Fibroblast of skin of left quadriceps (primary cell): Measurements from ENCODE around the gene SSH2.
A peak's percentile ranks its signal among the peaks of the same experiment; 100 is the strongest.
"Not testable (repeated sequence)": the region's sequence is repeated elsewhere in the genome, so short reads cannot be mapped to it uniquely, and the experiment has no call there.

ENCODE experiments used
- DNase-seq, 2 experiments: peaks; one replicate each; pipeline ENCODE4 v3.0.0-alpha.2; 2013; ENCODE audit warnings: low read depth in 2 of 2

The SSH2 gene, protein sequence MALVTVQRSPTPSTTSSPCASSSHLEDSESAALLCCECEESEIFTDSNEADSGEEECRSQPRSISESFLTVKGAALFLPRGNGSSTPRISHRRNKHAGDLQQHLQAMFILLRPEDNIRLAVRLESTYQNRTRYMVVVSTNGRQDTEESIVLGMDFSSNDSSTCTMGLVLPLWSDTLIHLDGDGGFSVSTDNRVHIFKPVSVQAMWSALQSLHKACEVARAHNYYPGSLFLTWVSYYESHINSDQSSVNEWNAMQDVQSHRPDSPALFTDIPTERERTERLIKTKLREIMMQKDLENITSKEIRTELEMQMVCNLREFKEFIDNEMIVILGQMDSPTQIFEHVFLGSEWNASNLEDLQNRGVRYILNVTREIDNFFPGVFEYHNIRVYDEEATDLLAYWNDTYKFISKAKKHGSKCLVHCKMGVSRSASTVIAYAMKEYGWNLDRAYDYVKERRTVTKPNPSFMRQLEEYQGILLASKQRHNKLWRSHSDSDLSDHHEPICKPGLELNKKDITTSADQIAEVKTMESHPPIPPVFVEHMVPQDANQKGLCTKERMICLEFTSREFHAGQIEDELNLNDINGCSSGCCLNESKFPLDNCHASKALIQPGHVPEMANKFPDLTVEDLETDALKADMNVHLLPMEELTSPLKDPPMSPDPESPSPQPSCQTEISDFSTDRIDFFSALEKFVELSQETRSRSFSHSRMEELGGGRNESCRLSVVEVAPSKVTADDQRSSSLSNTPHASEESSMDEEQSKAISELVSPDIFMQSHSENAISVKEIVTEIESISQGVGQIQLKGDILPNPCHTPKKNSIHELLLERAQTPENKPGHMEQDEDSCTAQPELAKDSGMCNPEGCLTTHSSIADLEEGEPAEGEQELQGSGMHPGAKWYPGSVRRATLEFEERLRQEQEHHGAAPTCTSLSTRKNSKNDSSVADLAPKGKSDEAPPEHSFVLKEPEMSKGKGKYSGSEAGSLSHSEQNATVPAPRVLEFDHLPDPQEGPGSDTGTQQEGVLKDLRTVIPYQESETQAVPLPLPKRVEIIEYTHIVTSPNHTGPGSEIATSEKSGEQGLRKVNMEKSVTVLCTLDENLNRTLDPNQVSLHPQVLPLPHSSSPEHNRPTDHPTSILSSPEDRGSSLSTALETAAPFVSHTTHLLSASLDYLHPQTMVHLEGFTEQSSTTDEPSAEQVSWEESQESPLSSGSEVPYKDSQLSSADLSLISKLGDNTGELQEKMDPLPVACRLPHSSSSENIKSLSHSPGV (N-terminal part only)

DNA sequence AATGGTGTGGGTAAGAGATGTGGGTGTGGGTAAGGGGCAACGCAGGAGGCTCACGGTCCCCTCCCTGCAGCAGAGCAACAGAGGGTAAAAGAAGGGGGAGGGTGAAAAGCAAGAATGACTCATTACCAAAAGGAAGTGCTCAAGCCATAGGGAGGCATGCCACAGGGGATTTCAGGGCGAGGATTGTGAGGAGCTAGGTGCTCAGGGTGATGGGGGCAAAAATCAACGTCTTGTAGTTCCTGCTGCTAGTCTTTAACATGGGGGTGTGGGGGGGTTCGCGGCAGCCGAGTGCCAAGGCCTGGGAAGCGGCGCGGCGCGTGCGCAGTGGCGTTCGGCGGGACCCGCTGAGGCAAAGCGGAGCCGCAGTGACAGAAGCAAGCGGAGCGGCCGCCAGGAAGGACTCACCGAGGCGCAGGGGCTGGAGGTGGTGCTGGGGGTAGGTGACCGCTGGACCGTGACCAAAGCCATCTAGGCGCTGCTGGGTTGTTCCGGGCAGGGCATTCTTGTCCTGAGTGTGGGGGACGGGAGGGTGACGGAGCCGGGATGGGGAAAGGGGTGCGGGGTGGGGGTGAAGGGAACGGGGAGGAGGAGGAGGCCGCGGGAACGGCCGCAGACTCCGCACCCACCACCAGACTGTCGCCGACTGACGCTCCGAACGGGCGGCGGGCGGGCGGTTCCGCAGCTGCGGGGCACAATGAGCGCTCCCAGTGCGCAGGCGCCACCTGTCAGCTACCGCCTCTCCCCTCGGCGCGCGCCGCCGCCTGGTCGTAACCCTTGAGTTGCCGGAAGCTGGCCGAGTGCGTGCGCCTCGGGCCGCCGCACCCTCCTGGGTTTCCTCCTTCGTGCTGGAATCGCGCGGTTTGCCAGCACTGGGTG is at the start of gene SSH2:
Gene SSH2 (minus strand): TSS at position 696 of the 876 bp plus-strand sequence. CDS start 228 bp downstream, at position 468.
- DNase-seq, result peak; percentile 51 to 65

DNA sequence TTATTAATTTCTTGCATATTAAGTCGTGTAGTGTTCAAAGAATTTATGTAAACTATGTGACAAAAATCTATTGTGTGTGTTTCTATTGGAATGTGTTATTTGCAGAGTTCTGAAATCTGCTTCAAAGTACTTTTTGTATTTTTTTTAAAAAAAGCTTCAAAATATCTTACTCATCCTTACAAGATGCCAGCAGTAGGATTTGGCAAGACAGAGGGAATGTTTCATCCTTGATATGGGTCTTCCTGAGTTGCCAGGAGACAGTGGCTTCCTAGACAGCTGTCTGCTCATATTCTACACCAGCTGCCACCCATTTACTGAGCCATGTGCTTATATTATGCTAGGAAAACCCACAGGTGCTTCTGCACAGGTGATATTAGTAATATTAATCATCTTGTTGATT is 47.8 kb upstream of the SSH2 start:
- DNase-seq, result peak in 1 of 2 experiments; percentile 1

DNA sequence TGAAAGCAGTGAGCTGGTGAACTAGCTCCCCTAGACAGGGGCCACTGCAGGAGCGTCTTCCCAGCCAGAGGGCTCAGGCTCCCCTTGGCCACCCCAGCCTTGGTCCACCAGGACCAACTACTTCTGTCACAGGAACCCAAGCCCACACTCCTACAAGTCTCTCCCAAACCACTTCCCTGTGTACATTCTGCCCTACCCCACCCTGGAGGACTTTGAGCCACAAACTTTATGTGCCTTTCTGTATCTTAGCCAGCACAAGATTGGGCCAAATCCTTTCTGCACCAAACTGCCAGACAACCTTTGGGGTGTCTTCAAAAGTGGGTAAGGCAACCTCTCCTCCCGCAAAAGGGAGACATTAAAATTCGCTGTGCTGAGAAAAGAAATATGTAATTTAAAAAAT is 43.0 kb upstream of the SSH2 start:
- DNase-seq, result no peak

DNA sequence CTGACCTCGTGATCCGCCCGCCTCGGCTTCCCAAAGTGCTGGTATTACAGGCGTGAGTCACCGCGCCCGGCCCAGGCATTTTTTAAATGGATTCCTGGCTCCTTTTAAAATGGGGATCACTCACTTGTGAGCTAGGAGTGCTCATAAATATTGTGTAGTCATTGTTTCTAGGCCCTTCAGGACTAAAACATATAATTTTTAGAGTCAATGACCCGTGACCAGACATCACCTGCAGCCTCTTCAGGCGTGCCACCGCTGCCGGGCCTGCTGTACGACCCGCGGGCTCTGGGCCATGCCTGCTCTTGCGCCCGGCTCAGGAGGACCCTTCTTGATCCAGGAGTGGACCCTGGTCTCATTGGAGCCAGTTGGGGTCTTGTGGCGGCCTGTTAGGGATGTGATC is 42.2 kb upstream of the SSH2 start:
- no peak for DNase-seq

DNA sequence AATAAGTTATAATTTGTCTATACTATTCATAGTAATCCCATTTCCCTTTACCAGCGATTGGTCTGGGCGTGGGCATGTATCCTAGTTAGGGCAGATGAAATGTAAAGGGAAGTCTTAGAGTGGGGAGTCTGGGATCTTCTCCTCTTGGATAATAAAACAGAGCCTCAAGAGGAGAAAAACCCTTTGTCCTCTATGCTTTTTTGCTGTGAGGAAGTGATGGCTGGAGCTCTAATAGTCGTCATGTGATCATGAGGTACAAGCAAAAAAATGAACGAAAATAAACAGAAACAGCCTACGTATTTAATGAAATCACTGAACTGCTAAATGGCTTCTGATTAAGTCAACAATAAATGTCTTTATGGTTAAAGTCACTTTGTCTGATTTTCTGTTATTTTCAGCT is 38.2 kb upstream of the SSH2 start:
- DNase-seq, result no peak

DNA sequence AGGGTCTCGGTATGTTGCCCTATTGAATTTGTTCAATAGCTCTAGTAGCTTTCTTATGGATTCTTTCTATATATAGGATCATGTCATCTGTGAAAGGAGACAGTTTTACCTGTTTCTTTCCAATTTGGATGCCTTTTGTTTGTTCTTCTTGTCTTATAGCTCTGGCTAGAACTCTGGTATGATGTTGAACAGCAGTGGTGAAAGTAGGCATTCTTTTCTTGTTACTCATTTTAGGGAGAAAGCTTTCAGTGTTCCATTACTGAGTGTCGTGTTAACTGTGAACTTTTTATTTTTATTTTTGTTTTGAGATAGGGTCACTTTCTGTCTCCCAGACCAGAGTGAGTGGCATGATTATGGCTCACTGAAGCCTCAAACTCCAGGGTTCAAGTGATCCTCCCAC is 32.6 kb upstream of the SSH2 start:
- no peak for DNase-seq

DNA sequence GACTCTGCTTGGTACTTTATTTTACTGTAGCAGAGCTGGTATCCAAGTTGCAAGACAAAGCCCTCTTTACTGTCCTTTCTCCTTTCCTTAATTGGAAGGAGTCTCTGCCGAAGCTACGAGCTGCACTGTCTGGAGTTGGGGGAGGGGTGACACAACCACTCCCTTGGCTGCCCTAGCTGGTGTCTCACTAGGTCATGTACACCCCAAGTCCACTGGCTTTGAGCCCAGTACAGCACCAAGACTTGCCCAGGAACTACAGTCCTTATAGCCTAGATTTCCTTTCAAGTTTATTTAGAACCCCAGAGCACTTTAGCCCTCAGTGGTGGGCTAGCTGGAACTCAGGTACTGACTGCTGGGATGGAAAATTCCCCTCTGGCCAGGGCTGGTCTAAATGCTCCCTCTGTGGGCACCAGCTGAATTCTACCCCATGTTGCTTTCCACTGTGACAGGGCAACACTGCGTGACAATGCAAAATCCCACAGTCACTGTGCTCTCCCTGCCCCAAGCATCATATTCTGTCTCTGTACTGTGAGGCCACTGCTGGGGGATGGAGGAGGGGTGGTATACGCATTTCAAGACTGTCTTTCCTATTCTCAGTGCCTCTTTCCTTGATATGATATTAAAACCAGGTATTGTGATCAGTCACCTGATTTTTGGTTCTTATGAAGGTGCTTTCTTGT is 29.8 kb upstream of the SSH2 start:
- DNase-seq, result no peak

DNA sequence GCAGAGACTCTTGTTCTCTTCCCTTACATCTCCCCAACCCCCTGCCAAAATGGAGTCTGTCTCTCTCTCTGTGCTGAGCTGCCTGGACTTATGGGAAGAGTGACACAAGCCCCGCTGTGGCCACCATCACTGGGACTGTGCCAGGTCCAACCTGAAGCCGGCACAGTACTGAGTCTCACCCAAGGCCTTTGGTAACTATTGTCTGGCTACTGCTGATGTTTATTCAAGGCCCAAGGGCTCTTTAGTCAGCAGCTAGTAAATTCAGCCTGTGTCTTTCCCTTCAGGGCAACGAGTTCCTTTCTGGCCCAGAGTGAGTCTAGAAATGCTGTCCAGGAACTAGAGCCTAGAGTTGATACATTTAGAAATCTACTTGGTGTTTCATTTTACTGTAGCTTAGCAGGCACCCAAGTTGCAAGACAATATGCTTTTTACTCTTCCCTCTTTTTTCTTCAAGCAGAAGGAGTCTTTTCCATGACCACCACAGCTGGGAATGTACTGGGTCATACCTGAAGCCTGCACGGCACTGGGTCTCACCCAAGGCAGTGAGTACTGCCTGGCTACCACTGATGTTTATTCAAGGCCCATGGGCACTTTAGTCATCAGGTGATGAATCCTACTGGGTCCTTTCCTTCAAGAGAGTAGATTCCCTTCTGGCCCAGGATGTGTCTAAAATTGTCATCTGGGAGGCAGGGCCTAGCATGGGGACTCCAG is 29.1 kb upstream of the SSH2 start:
- DNase-seq, result no peak

DNA sequence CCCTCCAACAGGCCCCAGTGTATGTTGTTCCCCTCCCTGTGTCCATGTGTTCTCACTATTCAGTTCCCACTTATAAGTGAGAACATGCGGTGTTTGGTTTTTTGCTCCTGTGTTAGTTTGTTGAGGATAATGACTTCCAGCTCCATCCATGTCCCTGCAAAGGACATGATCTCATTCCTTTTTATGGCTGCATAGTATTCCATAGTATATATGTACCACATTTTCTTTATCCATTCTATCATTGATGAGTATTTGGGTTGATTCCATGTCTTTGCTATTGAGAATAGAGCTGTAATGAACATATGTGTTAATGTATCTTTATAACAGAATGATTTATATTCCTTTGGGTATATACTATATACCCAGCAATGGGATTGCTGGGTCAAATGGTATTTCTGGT is 27.5 kb upstream of the SSH2 start:
- not testable (repeated sequence) for DNase-seq

DNA sequence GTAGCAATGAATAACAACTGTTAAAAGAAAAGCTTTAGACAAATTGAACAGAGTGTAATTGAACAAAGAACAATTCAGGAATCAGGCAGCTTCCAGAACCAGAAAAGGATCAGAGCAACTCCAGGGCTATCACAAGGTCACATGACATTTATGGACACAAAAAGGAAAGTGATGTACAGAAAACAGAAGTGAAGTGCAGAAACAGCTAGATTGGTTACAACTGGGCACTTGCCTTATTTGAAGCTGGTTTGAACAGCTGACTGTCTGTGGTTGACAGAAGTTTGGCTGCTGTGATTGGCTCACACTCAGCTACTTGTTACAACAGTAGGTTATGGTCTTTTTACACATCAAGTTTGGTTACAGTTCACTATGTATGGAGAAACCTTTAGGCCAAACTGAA is 26.2 kb upstream of the SSH2 start:
- DNase-seq, result no peak

DNA sequence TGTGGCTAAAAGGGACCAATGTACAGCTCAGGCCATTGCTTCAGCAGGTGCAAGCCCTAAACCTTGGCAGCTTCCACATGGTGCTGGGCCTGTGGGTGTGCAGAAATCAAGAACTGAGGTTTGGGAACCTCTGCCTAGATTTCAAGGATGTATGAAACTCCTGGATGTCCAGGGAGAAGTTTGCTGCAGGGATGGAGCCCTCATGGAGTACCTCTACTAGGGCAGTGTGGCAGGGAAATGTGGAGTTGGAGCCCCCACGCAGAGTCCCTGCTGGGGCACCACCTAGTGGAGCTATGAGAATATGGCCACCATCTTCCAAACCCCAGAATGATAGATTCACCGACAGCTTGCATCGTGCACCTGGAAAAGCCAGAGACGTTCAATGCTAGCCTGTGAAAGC is 24.4 kb upstream of the SSH2 start:
- DNase-seq, result no peak

DNA sequence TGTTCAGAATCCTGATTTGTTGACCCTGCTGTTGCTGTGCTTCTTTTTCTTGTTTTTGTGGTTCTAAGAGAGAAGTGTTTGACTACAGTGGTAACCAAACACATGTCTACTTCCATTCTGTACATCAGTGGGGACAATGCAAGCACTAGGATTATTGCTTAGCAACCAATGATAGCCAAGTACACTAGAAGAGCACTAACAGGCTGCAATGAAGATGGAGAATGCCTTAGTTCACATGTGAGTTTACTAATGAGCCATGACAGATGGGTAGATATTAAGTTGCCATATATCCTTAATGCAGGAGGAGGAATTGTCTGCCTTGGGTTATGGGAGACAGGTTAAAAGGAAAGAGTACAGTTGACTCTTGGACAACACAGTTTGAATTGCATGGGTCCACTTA is 19.7 kb upstream of the SSH2 start:
- no peak for DNase-seq

DNA sequence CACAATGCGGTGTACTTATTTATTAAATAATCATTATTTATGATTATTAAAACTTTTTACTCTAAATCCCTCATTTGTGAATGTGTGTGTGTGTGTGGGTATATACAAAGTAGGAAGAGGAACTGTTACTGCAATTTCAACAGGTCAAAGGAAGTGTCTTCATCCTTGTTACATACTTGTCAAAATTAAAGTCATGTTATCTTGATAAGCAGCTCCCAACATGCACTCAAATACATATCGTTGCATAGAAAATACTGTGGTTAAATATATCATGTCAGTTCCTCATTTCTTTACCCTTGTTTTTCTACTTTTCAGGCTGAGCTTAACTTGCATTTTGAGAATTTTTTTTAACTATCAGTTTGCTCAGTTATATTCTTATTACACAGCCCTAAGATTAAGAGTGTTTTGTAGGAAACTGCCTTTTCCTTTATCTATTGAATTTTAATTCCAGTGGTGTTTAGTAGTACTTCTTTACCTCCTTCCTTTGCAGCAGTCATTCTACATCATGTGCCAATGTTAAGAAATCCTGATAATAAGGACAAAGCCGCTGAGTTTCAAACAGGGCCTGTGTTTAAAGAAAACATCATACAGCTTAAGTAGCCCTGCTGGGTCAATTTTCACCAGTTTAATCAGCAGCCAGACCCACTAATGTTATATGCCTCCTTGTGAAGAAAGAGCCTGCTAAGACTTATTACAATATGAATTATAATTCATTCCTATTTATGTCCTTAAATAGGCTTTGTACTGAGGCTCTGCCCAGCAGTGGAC is 18.6 kb upstream of the SSH2 start:
- DNase-seq, result no peak

DNA sequence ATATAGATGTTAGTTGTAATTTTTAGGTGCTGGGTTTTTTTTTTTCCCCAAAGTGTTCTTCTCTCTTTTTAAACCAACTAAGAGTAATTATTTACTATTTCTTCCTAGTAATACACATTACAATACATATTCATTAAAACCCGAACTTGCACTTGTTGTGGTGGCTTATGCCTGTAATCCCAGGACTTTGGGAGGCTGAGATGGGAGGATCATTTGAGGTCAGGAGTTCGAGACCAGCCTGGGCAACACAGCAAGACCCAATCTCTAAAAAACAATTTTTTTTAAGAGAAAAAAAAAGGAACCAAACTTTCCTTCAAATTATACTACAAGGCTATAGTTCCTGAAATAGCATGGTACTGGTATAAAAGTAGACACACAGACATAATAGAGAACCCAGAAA is 15.3 kb upstream of the SSH2 start:
- no peak for DNase-seq

DNA sequence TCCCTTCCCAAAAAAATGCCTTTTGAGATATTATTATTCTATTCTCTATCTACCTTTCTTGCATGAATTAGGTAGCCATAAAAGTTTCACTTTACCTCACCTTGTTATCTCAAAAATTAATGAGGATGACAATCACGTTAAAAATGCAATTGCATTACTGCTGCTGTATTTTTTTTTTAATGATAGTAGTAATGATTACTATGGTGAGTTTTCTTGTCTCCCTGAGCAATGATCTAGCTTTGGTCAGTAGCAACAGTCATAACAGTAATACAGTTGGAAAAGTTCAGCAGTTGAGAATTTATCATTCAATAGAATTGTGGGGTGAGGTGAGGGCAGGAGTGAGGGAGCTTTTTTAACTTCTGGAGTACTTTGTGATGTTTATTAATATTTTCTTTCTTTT is 11.3 kb upstream of the SSH2 start, which contains the start of gene EFCAB5:
Gene EFCAB5 (plus strand): TSS at position 301 of the 400 bp plus-strand sequence. CDS start 163 bp downstream, outside the sequence.
- DNase-seq, result no peak

DNA sequence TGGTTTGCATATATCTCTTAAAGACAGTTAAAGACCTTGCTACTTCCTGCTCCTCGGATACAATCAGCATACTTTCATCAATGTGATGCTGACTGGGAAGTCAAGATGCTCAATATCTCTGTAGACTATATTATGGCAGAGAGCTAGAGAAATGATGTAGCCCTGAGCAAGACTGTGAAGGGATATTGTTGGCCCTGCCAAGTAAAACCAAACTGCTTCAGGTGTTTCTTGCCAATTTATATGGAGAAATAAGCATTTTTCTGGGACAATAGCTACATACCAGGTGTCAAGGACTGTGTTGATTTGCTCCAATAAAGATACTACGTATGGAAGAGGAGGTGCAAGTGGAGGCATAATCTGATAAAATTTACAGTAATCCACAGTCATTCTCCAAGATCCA is 6.7 kb upstream of the SSH2 start:
- no peak for DNase-seq

DNA sequence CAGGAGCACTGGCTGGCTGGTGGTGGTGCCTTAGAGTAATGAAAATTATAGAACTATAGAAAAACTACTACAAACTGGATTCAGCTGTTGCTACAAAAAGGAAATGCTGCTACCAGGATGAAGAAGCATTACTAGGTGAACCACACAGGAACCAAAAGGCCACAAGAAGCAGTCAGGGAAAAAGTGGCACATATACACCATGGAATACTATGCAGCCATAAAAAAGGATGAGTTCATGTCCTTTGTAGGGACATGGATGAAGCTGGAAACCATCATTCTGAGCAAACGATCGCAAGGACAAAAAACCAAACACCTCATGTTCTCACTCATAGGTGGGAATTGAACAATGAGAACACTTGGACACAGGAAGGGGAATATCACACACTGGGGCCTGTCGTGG is 5.9 kb upstream of the SSH2 start:
- DNase-seq, result not testable (repeated sequence)

DNA sequence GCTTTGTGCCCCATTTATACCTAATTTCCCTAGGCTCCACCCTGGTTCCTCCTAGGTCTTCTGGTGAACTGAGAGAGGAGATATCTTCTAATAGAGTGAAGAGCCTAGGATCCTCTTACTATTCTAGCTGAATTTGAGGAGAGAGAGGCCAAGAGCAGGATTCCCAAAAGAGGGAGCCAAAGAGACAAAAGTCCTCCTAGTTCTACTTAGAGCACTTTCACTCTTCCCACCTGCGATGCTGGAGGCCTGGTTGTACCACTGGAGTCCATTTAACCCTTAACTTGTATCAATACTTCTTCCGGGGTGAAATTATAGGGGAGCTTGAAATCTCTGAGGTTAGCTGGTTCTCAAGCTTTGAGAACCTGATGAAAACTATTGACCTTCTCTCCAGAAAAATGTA is 3.4 kb upstream of the SSH2 start:
- DNase-seq, result no peak
